Left renal pelvis (tissue), 4 donors: ENCODE results near the gene CCNA2. TPM values are rescaled to one million over a fixed set of nuclear protein-coding genes. Genes with fewer than 3 reads are reported as not detected.

ENCODE experiments used
- DNase-seq, 4 donors: peaks; one replicate each; pipeline ENCODE4 v3.0.0-alpha.2; 2013; ENCODE audit warnings: low read depth in 4 of 4, low spot score in 3 of 4
- polyA plus RNA-seq, 4 donors: library from polyadenylated mRNA; unstranded; fragments of 120-200 nt; gene quantifications; one replicate each; pipeline ENCODE4 v1.2.1, GENCODE V29; 2013; ENCODE audit not compliant: insufficient read length in 4 of 4

Gene CCNA2
- 10 to 100 TPM; 32.7 to 45.3 (median 33.9) TPM for polyA plus RNA-seq

DNA sequence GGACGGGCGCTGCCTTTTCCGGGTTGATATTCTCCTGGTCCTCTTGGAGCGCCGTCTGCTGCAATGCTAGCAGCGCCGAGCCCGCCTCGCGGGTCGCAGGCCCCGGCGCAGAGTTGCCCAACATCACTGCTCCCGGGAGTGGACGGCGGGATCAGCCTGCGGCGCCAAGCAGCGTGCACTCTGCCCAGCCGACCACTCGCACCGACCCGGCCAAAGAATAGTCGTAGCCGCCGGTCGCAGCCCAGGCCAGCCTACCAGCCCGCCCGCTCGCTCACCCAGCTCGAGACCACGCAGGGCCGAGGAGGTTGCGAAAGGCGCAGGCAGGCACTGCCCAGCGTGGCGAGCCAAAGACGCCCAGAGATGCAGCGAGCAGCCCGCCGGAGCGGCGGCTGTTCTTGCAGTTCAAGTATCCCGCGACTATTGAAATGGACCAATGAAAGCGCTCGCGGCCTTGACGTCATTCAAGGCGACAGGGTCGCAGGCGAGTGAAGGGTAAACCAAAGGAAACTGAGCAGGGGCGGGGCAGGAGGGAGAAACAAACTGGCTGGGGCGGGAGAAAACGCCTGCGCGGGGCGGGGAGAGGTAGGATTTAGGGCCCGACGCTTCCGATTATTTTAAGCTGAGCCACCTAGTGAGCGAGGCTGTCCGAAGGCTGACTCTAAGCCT lies at the start of gene CCNA2:
Gene CCNA2 (minus strand): TSS at position 379 of the 666 bp plus-strand sequence. CDS start 255 bp downstream, at position 124.
- peak; percentile 89 to 93 (median 92) for DNase-seq

DNA sequence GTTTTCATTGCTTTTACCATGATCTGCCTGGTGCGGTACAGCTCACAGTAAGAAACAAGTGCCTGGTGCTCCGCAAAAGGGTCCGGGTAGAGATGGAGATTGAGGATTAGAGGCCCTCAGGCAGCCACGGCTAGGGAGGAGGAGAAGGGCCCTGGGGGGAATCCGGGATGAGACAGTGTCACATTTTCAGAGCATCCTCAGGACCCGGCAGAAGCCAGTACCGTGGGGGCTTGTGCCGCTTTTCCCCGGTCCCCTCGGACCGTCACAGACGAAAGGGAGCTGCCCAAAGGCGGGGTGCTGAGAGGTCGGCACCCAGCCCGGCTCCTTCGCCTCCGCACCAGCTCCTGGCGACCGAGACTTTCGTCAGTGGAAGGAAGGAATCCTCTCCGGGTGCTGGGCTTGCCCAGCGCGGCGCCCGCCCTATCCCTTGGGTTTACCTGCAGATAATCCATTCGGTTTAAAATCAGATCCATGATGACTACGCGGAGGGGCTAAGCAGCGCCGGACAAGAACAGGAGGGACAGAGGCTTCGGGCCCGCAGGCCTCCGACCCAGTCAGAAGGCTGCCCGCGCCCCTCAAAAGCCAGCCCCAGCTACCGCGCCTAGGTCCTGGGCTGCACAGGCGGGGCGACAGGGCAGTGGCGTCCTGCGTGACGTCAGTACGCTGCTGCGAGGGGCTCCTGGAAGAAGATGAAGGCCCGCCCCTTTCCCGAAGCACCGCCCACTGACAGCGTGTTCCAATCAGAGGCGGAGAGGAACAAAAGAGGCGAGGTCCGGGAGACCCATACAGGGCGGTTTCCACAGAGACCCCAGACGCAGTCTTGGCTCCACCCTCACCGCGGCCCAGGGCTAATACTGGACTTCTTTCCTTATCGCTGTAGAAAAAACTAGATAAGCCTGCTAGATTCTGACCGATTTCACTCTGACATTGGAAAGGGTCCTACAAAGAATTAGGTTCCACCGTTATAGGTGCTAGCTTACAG lies 46.4 kb upstream of the CCNA2 start, which contains the start of gene BBS7:
Gene BBS7 (minus strand): TSS at position 634 of the 982 bp plus-strand sequence. CDS start 161 bp downstream, at position 473.
- DNase-seq: peak; percentile 94 to 98 (median 97)

DNA sequence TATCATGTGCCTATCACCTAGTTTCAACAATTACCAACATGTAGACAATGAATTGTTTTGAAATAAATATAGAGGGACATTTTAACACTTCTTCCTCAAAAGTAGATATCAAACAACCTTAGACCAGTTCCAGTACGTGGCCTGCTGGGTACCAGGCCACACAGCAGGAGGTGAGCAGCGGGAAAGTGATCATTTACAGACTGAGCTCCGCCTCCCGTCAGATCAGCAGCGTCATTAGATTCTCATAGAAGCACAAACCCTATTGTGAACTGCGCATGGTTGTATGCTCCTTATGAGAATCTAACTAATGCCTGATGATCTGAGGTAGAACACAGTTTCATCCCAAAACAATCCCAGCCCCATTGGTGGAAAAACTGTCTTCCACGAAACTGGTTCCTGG lies 40.1 kb upstream of the CCNA2 start:
- no peak for DNase-seq

DNA sequence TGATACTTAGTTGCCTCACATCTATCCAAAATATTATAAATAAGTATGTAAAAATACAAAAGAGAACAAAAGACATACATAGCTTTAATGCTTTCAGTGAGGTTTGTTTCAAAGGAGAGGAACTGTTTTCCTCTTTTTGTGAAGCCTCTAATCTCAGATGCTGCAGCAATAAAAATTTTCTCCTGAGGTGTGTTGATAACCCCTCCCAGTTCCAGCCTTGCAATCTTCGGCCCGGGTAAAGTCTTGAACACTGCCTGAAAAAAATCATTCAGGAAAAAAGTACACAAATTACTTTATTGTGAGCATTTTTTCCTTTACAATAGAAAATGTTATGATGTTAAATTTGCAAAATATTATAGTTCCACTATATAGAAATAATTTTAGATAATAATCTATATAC lies 37.7 kb upstream of the CCNA2 start:
- DNase-seq: no peak

DNA sequence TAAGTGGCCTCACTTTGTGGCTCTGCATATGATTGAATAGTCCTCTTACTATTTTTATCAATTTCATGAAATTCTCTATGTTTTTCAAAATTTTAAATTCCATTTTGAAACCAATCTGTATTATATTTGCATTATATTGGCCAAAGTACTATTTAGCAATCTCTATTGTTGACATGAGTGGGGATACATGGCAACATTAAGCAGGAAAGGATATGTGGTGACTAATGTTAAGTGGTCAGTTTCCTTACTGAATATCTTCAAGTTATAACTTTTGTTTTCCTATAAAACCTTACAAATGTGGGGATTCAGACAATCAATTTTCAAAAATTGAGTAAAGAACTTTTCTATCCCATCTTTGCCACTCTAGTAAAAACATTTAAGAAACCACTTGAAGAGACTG lies 36.4 kb upstream of the CCNA2 start:
- DNase-seq: no peak

DNA sequence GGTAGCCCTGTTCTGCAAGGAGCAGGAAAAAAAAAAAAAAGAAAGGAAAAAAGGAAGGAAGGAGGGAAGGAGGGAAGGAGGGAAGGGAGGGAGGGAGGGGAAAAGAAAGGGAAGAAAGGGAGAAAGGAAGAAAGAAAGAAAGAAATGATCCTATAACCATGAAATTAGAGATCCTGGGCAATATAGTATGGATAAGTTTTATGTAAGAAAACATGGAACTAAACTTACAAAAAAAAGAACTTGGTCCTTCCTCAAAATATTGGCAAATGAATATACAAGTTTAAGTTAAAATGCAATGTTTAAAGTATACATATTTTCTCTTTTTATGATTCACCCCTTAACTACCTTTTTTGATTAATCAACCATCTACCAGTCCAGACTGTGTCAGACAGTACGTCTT lies 27.7 kb upstream of the CCNA2 start:
- DNase-seq: no peak

DNA sequence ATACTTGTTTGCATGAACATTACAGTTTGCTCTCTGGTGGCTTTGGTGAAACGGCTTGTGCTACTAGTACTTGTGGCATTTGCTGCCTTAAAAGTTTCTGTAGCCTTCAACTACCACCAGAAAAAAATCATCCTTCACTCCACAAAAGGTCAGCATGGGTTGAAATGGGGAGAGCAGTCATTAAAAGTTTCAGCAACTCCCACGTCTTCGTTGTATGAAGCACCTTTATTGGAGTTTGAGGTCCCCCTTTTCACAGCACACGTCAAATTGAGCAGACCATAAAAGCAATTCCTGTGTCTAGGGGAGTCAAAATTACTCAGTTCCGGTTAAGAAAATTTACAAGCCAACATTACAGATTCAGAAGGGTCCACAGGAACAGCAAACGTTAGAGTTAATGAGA lies 23.0 kb upstream of the CCNA2 start:
- DNase-seq: no peak

DNA sequence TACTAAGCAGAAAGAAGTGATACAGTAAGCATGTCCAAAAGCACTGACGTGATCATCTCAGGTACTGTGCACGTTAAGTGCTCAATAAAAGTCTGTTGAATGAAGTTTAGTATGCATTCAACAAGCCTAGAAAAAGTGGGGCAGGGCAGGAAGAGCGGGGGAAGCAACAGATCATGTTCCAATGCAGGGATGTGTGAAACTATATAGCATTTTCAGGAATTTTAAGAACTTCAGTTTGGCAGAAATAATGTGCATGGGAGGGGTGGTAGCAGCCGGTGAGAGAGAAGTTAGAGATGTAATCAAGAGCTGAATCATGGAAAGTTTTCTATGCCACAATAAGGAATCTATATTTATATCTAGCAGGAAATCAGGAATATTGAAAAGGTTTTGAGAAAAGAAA lies 19.2 kb upstream of the CCNA2 start:
- DNase-seq: no peak

DNA sequence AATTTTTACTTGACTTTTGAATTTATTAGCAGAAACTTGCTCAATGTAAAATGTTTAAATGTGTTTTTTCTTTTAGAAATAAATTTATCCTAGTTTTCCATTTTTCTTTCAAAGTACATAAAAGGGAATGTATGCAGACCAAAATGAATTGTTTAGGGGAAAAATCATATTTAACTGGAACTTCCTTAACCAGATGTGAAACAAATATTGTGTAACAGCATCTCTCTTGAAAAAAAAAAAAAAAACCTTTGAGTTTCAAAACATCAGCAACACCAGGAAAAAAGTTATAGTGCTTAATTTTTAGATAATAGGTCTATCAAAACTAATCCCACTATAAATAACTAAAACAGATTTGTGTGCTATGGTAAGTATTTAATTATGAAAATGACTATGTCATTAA lies 14.5 kb upstream of the CCNA2 start:
- DNase-seq: no peak

DNA sequence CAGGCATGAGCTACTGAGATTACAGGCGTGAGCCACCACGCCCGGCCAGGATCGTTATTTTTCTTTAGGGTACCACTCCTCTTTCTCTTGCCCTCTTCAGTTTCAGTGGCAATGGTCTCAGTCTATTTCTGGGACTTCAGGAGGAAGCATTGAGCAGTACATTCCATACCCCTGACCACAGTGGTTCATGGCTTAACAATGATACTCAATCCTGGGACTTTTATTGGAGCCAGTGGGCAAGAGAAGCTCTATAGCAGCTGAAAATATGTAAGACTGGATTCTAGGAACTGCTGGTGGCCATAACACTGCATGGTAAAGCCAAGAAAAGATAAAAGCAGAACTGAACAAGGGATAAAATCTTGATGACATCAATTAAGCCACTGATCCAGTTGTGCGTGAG lies 5.8 kb upstream of the CCNA2 start:
- no peak for DNase-seq

DNA sequence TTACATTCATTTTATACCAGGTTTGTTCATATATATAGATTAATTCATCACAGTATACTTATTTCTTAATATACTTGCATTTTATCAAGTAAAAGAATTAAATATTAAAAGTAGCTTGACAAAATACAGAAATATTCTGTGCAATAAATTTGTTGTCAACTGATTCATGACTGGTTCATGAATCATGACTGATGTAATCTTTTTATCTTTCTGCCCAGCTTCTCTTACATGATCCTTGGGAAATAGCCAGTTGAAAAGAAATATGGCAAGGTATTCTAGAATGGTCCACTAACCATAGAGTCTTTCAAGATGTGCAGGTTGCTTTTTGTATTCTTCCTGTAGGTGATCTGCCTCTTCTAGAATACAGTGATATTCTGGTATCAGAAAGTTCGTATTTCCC lies 4.2 kb upstream of the CCNA2 start:
- DNase-seq: no peak

DNA sequence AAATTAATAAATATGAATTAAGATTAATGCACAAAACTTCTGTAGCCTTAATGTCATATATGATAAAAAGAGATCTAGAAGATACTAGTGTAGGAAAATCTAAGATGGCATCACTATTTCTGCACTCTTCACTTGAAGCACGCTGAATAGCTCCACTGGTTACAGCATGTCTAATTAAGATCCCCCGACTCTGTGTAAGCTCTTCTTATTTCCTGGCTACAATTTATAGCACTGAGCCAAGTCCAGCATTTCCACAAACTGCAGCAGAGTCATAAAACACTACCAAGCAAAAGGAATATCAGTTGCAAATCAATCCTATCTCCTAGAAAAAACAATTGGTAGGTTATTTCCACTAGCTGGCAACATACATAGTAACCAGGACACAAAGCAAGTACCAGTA lies 1.3 kb upstream of the CCNA2 start:
- no peak for DNase-seq

DNA sequence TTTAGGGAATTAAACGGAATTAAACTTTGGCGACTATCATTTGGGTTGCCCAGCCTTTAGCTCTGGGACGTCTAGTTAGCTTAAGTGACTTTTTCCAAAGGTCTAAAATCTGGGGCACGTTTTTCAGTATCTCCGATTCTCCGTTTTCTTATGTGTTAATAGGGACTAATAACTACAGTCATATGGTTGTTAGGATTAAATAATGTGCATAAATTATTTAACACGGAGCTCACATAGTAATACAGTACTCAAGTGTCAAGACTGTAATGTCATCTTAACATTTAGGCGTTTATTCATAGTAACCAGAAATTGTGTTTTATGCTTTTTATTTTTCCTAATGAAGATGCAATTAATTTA lies 466 bp upstream of the CCNA2 start:
- DNase-seq: no peak

DNA sequence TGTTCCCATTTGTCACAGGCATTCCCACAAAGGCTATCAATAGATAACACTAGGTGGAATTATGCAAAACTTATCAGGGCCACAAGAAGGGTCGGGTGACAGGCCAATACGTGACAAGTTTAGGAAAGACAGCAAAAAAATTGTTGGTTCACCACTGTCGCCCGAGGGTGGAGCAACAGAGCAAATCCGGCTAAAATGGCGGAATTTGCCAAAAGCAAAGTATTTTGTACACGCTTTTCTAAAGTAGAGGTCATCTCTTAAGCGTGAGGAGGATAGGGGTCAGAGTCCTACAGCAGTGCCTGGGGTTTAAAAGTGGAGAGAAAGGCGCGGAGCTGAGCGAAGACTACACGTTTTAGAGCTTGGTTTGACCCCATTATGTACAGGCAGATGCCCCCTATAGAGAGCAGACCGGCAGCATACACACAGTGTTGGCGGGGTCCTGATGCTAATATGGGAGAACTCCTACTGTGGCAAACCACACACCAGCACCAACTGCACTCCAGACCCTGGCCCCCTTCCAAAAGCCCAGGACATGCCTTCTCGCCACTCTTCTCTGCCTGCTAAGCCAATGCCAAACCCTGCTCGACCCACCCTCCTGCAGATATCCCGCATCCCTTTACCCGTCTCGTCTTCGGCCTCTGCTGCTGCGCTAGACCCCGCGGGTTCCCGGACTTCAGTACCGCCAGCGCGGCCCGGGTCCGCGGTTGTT lies 733 bp downstream of the CCNA2 start:
- no peak for DNase-seq

DNA sequence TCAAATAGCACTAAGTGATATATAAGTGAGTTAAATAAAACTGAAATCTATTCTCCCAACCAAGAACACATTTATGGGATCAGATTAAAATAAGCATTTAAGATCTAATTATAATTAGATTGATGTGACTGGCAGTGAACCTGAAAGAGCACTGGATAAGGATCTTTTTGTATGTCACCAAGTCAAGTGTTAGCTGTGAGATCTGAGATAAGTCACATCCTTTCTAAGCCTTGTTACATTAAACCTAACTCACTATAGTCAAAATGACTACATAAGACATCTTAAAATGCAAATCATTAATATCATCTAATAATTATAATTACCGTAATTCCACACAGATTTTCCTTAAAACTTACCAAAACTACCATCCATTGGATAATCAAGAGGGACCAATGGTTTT lies 1.6 kb downstream of the CCNA2 start:
- no peak for DNase-seq

DNA sequence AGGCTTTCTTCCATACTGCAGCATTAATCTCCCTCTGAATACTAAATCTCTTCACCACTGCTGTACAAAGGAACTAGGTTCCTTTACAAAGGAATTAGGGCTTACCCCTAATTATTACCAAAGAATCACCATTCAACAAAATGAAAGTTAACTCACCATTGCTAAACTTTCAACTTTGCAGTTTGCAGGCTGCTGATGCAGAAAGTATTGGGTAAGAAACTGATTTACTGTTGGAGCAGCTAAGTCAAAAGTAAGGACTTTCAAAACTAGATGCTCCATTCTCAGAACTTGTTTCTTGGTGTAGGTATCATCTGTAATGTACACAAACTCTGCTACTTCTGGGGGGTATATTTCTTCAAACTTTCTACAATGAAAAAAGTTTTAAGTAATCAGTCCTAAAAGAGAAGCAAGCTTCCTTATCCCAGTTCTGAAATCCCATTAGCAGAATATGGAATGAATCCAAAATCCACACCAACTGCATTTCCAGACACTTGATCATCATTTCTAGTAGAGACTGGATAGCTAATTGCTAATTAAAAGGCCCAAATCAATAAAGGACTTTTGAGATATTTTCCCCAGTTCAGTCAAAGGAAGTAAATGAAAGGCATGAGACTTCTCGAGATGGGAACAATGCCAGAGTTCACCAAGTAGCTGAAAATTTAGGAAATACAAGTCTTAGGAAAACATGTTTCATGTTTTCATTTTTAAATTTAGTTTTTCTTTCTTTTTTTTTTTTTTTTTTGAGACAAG lies 4.3 kb downstream of the CCNA2 start:
- no peak for DNase-seq

DNA sequence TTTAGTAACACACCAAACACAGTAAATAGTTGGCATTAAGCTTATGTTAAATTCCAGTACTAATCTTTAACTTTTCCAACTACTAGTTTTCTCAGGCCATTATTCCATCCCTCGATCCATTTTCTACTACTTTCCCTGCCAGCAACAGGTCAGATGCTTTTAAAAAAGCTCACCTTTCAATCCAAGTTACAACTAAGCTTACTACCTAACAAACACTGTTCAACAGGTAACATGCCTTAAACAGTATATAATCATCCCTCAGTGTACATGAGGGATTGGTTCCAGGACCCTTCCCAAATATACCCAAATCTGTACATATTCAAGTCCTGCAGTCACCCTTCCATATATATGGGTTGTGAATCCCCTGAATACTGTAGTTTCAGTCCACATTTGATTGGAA lies 5.5 kb downstream of the CCNA2 start:
- DNase-seq: no peak

DNA sequence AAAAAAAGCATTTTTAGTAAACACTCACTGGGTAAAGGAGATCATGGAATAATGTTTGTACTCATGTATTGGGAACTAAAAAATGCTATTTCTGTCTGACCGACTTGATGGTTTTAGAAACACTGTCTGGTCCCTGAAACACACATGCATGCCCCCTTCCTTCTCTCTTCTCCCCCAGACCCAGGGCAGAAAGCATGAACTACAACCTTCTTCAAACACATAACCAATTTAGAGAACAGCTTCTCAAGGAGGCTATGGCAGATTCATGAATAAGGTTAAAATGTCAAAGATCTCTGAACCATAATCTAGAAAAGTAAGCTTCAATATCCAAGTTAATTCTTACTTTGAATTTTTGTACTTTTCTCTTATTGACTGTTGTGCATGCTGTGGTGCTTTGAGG lies 6.0 kb downstream of the CCNA2 start:
- no peak for DNase-seq

DNA sequence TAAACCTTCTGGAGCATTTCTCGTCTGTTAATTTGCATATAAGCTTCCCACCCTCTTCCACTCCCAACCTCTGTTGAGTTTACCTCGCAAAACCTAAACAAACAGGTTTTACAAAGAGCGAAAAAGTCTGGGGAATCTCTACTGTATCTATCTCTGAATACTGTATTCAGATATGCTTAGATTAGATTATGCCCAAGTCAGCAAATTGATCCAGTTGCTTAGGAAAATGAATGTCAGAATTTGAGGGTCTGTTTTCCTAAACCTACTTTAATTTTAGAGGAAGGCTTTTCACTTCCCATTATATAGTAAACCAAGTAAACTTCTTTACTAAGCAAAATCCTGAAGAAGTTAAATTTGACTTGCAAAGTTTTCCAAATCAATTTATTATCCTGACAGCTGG lies 6.7 kb downstream of the CCNA2 start:
- no peak for DNase-seq

DNA sequence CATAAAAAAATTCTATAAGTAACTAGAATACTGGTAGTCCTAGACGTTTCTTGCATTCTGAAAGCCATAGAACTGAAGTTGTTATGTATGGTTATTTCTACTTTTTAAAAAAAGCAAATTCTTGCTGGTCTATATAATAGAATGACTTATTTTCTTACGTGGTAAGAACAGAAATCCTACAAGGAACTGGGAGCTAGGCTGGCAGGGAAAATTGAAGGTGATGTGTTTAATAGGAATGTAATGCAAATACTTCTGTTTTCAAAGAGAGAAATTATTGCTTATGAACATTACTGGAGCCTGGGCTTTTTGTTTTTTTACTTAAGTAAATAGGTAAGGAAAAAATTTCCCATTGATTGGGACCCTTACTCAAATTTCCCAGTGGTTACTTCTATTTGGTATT lies 8.9 kb downstream of the CCNA2 start:
- no peak for DNase-seq

DNA sequence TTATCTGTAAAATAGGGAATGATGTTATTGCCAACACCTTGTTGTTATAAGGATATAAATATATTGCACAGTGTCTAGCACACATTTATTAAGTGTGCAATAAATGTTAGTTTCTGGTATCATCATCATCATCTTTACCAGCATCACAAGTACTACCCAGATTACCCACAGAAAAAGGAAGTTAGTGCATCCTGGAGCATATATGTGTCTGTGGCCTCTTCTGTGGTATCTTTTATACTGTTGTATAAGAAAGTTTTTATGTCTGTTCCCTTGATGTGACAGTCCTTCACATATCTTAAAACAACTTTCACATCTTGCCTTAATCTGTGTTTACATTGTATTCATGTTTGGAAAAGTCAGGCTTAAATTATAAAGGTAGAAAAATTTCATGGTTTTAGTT lies 12.6 kb downstream of the CCNA2 start:
- no peak for DNase-seq
